Stomach smooth muscle (tissue), 2 donors: ENCODE data around the gene GABRG1.

ENCODE experiments used
- H3K27ac ChIP-seq: one replicate; pipeline ENCODE4 v1.7.0; 2013; ENCODE audit warnings: mild to moderate bottlenecking, low read length, inconsistent platforms
- H3K27me3 ChIP-seq, 2 donors: one replicate each; pipeline ENCODE4 v1.7.0; 2013; ENCODE audit warnings: low read length in 2 of 2; ENCODE audit not compliant: insufficient read depth in 2 of 2, control insufficient read depth in 1 of 2
- H3K36me3 ChIP-seq, 2 donors: one replicate each; pipeline ENCODE4 v1.7.0; 2013; ENCODE audit warnings: low read length in 2 of 2; ENCODE audit not compliant: control insufficient read depth in 2 of 2, insufficient read depth in 2 of 2
- H3K4me1 ChIP-seq: one replicate; pipeline ENCODE4 v1.7.0; 2013; ENCODE audit warnings: low read length; ENCODE audit not compliant: control insufficient read depth, insufficient read depth
- H3K4me3 ChIP-seq, 2 donors: one replicate each; pipeline ENCODE4 v1.7.0; 2013; ENCODE audit warnings: low read length in 2 of 2
- H3K9ac ChIP-seq, 2 donors: one replicate each; pipeline ENCODE4 v1.7.0; 2013; ENCODE audit warnings: low read length in 2 of 2, mild to moderate bottlenecking in 1 of 2
- H3K9me3 ChIP-seq, 2 donors: one replicate each; pipeline ENCODE4 v1.7.0; 2013; ENCODE audit warnings: low read length in 2 of 2; ENCODE audit not compliant: control insufficient read depth in 2 of 2
- donor health status: healthy.
- donor health status: Pancreatic carcinoma.

GABRG1 gene

DNA sequence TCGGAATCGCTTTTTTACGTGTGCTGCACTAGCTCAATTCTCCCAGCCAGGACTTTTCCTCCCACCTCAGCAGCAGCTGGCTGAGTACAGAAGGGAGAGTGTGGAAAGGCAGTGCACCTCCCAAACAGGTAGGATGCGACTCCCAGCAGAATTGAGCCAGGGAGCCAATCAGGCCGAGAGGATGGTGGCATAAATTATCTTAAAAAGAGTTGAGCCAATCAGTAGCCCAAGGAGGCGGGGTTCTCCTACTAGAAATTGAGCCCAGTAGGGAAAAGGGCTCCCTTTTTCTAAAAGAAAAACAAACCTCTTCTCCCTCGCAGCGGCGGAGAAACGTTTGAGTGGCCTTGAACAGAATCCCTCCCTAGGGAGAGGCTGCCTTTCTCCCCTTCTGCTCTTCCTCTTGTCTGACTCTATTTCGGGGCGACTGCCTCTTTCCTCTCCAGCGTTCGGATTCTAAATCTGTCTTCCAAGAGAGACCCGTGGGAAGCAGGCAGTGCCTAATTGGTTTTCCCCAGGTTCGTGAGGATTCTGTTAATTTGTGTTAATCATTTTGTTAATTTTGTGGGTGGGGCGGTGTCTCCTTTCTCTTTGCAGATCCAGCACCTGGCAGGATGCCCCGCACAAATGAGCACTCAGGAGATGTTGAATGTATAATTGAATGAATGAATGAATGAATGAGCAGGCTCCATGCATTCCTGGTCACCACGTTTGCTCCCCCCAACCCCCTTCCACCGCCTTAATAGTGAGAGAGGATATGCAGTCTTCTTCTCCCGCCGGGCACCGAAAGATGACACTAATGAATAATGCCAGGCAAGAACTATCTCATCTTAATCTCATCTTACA is at the start of gene GABRG1:
TSS of gene GABRG1 (minus strand) at position 142 of the 843 bp plus-strand sequence. CDS start at position 1, 141 bp downstream.
- H3K9me3 ChIP-seq, result peaks cover 0 to 2% of the 10 kb centered on the region in 2 donors
- H3K4me3 ChIP-seq, result peak within 1 kb of the TSS; percentile 27 to 44
- H3K27ac ChIP-seq, result no peak within 1 kb of the TSS
- peaks cover 7 to 11% of the 10 kb centered on the region in 2 donors for H3K27me3 ChIP-seq
- H3K9ac ChIP-seq, result no peak within 1 kb of the TSS
- H3K4me1 ChIP-seq, result no peaks in the 10 kb centered on the region
- H3K36me3 ChIP-seq, result no peaks in the 10 kb centered on the region

DNA sequence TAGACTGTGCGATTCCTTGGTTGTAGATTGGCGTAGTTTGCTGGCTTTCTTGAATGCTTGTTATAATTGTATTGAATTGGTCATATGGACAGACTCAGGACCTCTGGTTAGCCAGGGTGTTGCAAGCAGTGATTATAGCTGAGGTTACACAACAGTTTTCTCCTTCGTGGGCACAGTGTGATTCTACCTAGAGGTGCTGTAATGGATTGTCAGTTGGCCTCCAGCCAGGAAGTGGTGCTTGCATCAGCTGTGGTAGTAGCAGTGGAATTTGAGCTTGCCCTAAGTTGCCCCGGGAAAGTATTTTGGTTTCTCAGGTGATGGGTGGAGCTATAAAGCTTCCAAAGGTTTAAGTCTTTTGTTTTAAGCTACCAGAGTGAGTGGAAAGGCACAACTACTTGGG is 23.1 kb upstream of the GABRG1 start:
- Histone ChIP-seq H3K9me3 (peaks cover 4 to 6% of the 10 kb centered on the region in 2 donors), H3K36me3 (no peaks in the 10 kb centered on the region), H3K4me1 (no peaks in the 10 kb centered on the region), H3K4me3 (no peak overlapping the region), H3K9ac (no peak overlapping the region), H3K27me3 (no peaks in the 10 kb centered on the region), H3K27ac (no peak overlapping the region)

DNA sequence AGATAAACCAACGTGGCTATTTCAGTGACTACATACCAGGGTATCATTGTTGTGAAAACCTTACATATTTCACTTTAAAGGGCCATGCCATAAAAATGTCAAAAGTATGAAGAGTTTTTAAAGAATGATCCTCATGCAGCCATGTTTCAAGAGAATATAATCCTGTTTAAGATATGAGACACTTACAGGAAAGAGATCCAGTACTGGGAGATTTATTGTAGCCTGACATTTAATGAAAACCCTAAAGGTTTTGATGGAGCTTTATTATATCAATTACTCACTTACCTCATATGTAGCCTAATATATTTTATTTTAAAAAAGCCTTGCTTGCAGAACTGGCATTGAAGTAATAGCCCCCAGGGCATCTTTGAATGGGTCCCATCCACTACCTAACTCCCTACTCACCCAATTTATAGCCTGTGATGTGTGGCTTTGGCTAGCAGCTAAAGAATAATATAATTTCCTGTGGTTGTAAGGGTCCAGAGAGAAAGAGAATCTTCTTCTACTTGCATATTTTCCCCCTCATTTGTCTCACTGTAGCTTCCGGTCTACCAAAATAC is 7.7 kb upstream of the GABRG1 start:
- H3K9ac ChIP-seq, result no peak overlapping the region
- no peak overlapping the region for H3K4me3 ChIP-seq
- H3K36me3 ChIP-seq, result no peaks in the 10 kb centered on the region
- H3K27ac ChIP-seq, result no peak overlapping the region
- H3K4me1 ChIP-seq, result no peaks in the 10 kb centered on the region
- no peaks in the 10 kb centered on the region for H3K27me3 ChIP-seq
- no peaks in the 10 kb centered on the region for H3K9me3 ChIP-seq

GRCh38 chr4:46124773-46125413 is 1.0 kb upstream of the GABRG1 start:
- peak overlapping the region; percentile 27 to 44 for H3K4me3 ChIP-seq
- H3K27ac ChIP-seq, result no peak overlapping the region
- H3K27me3 ChIP-seq, result peaks cover 7 to 11% of the 10 kb centered on the region in 2 donors
- H3K4me1 ChIP-seq, result no peaks in the 10 kb centered on the region
- peaks cover 0 to 2% of the 10 kb centered on the region in 2 donors for H3K9me3 ChIP-seq
- no peaks in the 10 kb centered on the region for H3K36me3 ChIP-seq
- no peak overlapping the region for H3K9ac ChIP-seq

DNA sequence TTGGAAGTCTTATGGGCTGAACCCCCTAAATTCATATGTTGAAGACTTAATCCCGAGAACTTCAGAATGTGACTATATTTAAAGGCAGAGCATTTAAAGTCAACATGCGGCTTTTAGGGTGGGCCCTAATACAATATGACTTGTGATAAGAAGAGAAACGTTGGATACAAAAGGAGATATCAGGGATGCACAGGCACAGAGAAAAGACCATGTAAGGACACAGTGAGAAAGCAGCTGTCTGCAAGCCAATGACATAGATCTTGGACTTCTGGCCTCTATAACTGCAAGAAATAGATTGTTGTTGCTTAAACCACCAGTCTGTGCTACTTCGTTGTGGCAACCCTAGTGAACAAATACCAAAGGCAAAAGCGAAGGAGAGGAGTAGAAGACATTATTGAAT is 42.2 kb downstream of the GABRG1 start:
- H3K4me1 ChIP-seq, result no peaks in the 10 kb centered on the region

DNA sequence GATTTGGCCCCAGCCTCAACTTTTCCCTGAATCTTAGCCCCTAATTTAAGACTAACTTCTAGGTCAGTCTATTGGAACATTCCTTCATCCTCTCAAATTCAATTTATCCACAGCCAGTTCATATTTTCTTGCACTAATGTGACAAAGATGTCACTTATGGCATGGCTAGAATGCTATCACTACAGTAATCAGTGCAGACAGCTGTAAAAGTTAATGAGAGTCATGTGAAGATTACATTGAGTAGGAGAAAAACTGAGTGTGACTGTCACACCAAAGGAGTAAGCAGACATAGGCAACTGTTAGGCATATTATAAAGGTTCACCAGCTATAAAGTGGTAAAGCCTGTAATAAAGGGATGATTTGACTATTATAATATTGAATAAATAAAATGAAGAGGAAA is 42.6 kb downstream of the GABRG1 start:
- H3K36me3 ChIP-seq, result no peaks in the 10 kb centered on the region
- no peaks in the 10 kb centered on the region for H3K4me1 ChIP-seq
- no peaks in the 10 kb centered on the region for H3K27me3 ChIP-seq
- H3K9ac ChIP-seq, result no peak overlapping the region
- H3K4me3 ChIP-seq, result no peak overlapping the region
- no peaks in the 10 kb centered on the region for H3K9me3 ChIP-seq
- no peak overlapping the region for H3K27ac ChIP-seq

More for the DNA sequence above, 42.2 kb downstream of the GABRG1 start:
- Histone ChIP-seq H3K9ac (no peak overlapping the region), H3K36me3 (no peaks in the 10 kb centered on the region), H3K27ac (no peak overlapping the region), H3K9me3 (no peaks in the 10 kb centered on the region), H3K4me3 (no peak overlapping the region), H3K27me3 (no peaks in the 10 kb centered on the region)

- Histone ChIP-seq H3K9me3 (no peaks in the 10 kb centered on the region), H3K9ac (no peak overlapping the region), H3K27ac (no peak overlapping the region), H3K4me3 (no peak overlapping the region), H3K4me1 (no peaks in the 10 kb centered on the region), H3K36me3 (no peaks in the 10 kb centered on the region), H3K27me3 (no peaks in the 10 kb centered on the region)
Measured at GRCh38 chr4:46073778-46074177, 50.1 kb downstream of the GABRG1 start.

DNA sequence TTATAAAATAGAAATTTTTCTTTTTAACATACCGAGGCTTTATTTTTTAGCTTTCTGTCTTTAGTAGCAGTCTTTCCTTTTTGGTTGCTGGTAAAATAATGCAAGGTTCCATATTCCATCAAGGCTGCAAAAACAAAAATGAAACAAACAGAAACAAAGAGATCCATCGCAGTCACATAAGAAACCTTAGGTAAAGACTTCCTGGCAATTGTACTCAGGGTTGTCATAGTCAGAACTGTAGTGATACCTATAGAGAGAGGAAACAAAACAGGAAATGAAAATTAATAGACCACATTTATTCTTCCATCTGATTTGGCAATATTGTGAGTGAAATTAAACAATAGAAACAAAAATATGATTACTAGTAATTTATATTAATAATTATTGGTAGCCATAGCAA is 72.5 kb downstream of the GABRG1 start:
- Histone ChIP-seq H3K27me3 (no peaks in the 10 kb centered on the region), H3K27ac (no peak overlapping the region), H3K4me1 (no peaks in the 10 kb centered on the region), H3K36me3 (no peaks in the 10 kb centered on the region), H3K9ac (no peak overlapping the region), H3K4me3 (no peak overlapping the region), H3K9me3 (no peaks in the 10 kb centered on the region)

DNA sequence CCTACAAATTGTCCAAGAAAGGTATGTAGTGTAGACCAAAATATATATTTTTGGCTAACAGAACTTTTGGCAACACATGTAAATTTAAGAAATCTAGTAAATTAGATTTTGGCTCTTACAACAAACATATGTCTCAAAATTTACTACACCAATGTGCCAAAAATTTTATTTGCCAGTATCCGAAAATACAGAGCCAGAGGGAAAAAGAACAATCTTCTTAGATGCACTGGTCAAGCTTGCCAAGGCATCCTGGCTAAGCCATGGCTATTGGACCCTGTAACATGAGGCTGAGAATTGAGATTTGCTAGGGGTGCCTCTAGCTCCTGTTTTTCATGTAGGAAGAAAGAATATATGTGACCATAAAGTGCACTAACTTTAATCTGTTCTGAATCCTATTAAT is 91.8 kb downstream of the GABRG1 start:
- no peak overlapping the region for H3K4me3 ChIP-seq
- no peaks in the 10 kb centered on the region for H3K36me3 ChIP-seq
- no peaks in the 10 kb centered on the region for H3K4me1 ChIP-seq
- no peak overlapping the region for H3K27ac ChIP-seq
- no peaks in the 10 kb centered on the region for H3K9me3 ChIP-seq
- no peak overlapping the region for H3K9ac ChIP-seq
- H3K27me3 ChIP-seq, result no peaks in the 10 kb centered on the region

GRCh38 chr4:46016306-46016705 is 107.5 kb downstream of the GABRG1 start:
- Histone ChIP-seq H3K27me3 (no peaks in the 10 kb centered on the region), H3K9ac (no peak overlapping the region), H3K36me3 (no peaks in the 10 kb centered on the region), H3K9me3 (no peaks in the 10 kb centered on the region), H3K27ac (no peak overlapping the region), H3K4me1 (no peaks in the 10 kb centered on the region), H3K4me3 (no peak overlapping the region)
